ENCODE data around the gene MED15. TPM values are rescaled to one million over a fixed set of nuclear protein-coding genes. Genes with fewer than 3 reads are reported as not detected.

The MED15 gene
- total RNA-seq, 2 experiments from 2014 or later, result 227 to 233 TPM

- H3K27ac Mint-ChIP-seq, result no peak overlapping the region
- no peaks in the 10 kb centered on the region for H3K36me3 Mint-ChIP-seq
- POLR2A ChIA-PET, result interaction anchor here (0.7 kb wide), 2 partner anchors 61 to 95 kb away, joined by 3 to 4 read pairs; partner anchors contain the start of gene MED15
- DNase-seq, result no peak
- H3K4me1 Mint-ChIP-seq, result peaks cover 6% of the 10 kb centered on the region
- H3K9me3 Mint-ChIP-seq, result no peaks in the 10 kb centered on the region
- no peak for ATAC-seq (ENCODE audit: low read depth)
- H3K27me3 Mint-ChIP-seq, result peaks cover 6% of the 10 kb centered on the region
- H3K4me3 Mint-ChIP-seq, result no peak overlapping the region
Observed at GRCh38 chr22:20602609-20603164, 95.3 kb downstream of the MED15 start.

DNA sequence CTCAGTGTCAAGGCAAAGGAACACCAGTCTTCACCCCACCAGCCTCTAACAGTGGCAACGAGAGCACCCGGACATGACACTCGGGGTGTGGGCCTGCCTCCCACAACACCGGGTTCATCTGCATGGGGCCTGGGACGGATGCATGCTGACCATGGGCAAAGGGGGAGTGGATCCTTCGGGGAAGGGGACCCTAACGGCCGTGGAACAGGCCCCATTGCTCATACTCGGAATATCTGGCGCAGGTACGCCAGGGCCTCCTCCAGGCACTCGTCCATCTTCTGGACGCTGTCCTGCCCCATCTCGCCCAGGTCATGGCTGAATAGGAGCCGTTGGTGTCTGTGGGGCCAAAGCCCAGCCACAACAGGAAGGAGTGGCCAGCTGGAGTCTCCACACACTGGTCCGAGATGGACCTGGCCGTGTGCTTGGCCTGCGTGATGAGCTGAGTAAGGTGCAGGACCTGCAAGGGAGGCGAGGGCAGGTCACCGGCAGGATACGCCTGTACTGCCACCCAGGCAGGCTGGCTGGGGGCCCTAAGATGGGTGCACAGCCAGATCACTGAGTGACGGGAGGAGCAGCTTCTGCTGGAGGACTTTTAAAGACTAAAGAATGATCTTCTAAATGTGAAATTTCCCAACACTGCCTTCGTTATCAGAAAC lies 96.8 kb downstream of the MED15 start:
- POLR2A ChIA-PET, result interaction anchor here (1.6 kb wide), 1 partner anchor 36 kb away, joined by 5 read pairs; no protein-coding TSS in a partner anchor
- Mint-ChIP-seq H3K27me3 (peaks cover 6% of the 10 kb centered on the region), H3K9me3 (no peaks in the 10 kb centered on the region), H3K27ac (no peak overlapping the region), H3K4me3 (no peak overlapping the region), H3K4me1 (peaks cover 6% of the 10 kb centered on the region), H3K36me3 (no peaks in the 10 kb centered on the region)
- DNase-seq, result no peak
- no peak for ATAC-seq (ENCODE audit: low read depth)

- Mint-ChIP-seq H3K4me3 (no peak overlapping the region), H3K27ac (no peak overlapping the region), H3K4me1 (peaks cover 6% of the 10 kb centered on the region), H3K36me3 (no peaks in the 10 kb centered on the region), H3K9me3 (no peaks in the 10 kb centered on the region), H3K27me3 (peaks cover 4% of the 10 kb centered on the region)
- DNase-seq (no peak), ATAC-seq (ENCODE audit: low read depth) (no peak)
- POLR2A ChIA-PET, result interaction anchor here (1.6 kb wide), 1 partner anchor 36 kb away, joined by 5 read pairs; no protein-coding TSS in a partner anchor
Observed at GRCh38 chr22:20604776-20605221, 97.4 kb downstream of the MED15 start.

DNA sequence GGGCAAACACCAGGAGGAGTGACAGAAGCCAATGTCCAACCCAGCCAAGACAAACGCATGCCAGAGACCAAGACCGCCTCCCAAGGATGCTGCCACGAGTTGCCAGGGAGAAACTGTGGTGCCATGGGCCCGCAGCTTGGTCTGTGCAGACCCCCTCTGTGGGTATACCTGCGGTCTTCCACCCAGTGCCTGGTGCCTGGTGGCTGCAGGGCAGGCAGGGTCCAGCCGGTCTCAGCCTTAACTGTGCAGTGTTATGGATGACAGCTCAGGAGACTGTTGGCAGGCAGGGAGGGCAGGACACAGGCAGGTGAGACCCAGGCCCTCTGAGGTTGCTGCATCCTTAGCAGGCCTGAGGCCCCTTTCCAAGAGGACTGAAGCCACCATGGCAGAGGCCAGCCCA lies 97.9 kb downstream of the MED15 start:
- peaks cover 6% of the 10 kb centered on the region for H3K4me1 Mint-ChIP-seq
- H3K9me3 Mint-ChIP-seq, result no peaks in the 10 kb centered on the region
- H3K27ac Mint-ChIP-seq, result no peak overlapping the region
- DNase-seq (no peak), ATAC-seq (ENCODE audit: low read depth) (no peak)
- no peaks in the 10 kb centered on the region for H3K27me3 Mint-ChIP-seq
- POLR2A ChIA-PET, result interaction anchor here (1.6 kb wide), 1 partner anchor 37 kb away, joined by 5 read pairs; no protein-coding TSS in a partner anchor
- H3K36me3 Mint-ChIP-seq, result no peaks in the 10 kb centered on the region
- H3K4me3 Mint-ChIP-seq, result no peak overlapping the region

DNA sequence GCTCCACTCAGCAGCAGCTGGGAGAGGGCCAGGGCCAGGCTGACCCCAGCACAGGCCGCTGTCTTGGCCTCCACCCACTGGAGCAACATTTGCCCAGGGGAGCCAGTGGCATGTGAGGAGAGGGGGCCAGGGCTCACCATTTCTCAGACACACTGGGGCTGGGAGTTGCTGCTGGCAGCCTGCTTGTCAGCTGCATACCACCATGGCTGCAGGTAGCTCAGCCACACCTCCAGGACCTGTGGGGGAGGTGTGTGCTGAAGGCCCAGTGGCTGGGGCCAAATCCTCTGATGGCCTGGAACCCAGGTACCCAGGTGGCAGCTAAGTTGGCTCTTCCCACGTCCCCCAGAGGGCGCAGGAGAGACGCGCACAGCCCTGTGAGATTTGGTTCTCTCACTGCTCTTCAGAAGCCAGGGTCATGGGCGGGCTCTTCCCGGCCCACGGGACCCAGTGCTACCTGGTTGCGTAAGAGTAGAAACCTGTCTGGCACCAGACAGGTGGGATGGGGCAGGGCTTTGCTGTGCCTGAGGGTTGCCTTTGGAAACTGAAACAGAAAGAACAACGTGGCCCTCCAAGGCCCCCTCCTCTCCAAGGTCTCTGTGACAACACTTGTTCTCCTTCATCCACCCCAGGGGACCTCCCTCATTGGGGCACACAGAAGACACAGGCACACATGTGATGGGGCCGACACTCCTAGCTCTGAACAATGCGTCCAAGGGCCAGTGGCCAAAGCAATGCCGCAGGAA lies 98.8 kb downstream of the MED15 start:
- Mint-ChIP-seq H3K27me3 (no peaks in the 10 kb centered on the region), H3K9me3 (no peaks in the 10 kb centered on the region), H3K4me1 (peaks cover 6% of the 10 kb centered on the region), H3K36me3 (no peaks in the 10 kb centered on the region), H3K27ac (peak overlapping the region; percentile 58), H3K4me3 (no peak overlapping the region)
- ATAC-seq (ENCODE audit: low read depth), result peak; percentile 88
- DNase-seq, result peak; percentile 76
- POLR2A ChIA-PET, result interaction anchor here (0.6 kb wide), 1 partner anchor 82 kb away, joined by 3 read pairs; no protein-coding TSS in a partner anchor

DNA sequence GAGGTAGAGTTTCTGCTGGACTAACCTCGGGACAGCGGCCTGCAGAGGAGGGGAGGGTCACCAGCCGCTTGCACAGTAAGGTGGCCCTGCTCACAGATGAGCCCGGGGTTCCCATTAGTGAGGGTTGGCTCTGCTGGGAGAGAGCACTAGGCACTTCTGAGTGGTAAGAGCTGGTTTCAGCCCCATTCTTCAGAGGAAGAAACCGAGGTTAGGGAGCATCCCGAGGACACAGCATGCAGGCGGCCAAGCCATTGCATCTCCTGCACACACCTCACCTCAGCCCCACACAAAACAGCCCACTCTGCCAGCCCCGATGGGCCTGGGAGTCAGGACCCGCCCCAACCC lies 99.3 kb downstream of the MED15 start:
- no peak for DNase-seq
- no peak overlapping the region for H3K27ac Mint-ChIP-seq
- POLR2A ChIA-PET, result no interaction called here
- H3K27me3 Mint-ChIP-seq, result no peaks in the 10 kb centered on the region
- H3K36me3 Mint-ChIP-seq, result no peaks in the 10 kb centered on the region
- H3K9me3 Mint-ChIP-seq, result no peaks in the 10 kb centered on the region
- no peak overlapping the region for H3K4me3 Mint-ChIP-seq
- peaks cover 6% of the 10 kb centered on the region for H3K4me1 Mint-ChIP-seq
- ATAC-seq (ENCODE audit: low read depth), result no peak

GRCh38 chr22:20607157-20607907 lies 99.9 kb downstream of the MED15 start:
- ATAC-seq (ENCODE audit: low read depth) (no peak), DNase-seq (no peak)
- no peaks in the 10 kb centered on the region for H3K9me3 Mint-ChIP-seq
- H3K27me3 Mint-ChIP-seq, result no peaks in the 10 kb centered on the region
- H3K36me3 Mint-ChIP-seq, result no peaks in the 10 kb centered on the region
- POLR2A ChIA-PET, result interaction anchor here (0.8 kb wide), 1 partner anchor 172 kb away, joined by 3 read pairs; no protein-coding TSS in a partner anchor
- H3K4me1 Mint-ChIP-seq, result peaks cover 6% of the 10 kb centered on the region
- no peak overlapping the region for H3K27ac Mint-ChIP-seq
- no peak overlapping the region for H3K4me3 Mint-ChIP-seq

GRCh38 chr22:20610243-20610686 lies 102.9 kb downstream of the MED15 start:
- ATAC-seq (ENCODE audit: low read depth), result no peak
- no peak overlapping the region for H3K27ac Mint-ChIP-seq

GRCh38 chr22:20610757-20611156 lies 103.3 kb downstream of the MED15 start:
- DNase-seq (no peak), ATAC-seq (ENCODE audit: low read depth) (no peak)
- Mint-ChIP-seq H3K36me3 (no peaks in the 10 kb centered on the region), H3K4me3 (no peak overlapping the region), H3K27me3 (no peaks in the 10 kb centered on the region), H3K9me3 (no peaks in the 10 kb centered on the region), H3K27ac (no peak overlapping the region), H3K4me1 (peaks cover 5% of the 10 kb centered on the region)
- POLR2A ChIA-PET, result no interaction called here

More at GRCh38 chr22:20610243-20610686, 102.9 kb downstream of the MED15 start:
- POLR2A ChIA-PET, result no interaction called here
- peaks cover 6% of the 10 kb centered on the region for H3K4me1 Mint-ChIP-seq
- H3K9me3 Mint-ChIP-seq, result no peaks in the 10 kb centered on the region
- no peak for DNase-seq
- H3K27me3 Mint-ChIP-seq, result no peaks in the 10 kb centered on the region
- no peaks in the 10 kb centered on the region for H3K36me3 Mint-ChIP-seq
- H3K4me3 Mint-ChIP-seq, result no peak overlapping the region

- DNase-seq (no peak), ATAC-seq (ENCODE audit: low read depth) (no peak)
- Mint-ChIP-seq H3K4me3 (no peak overlapping the region), H3K27ac (no peak overlapping the region), H3K4me1 (peaks cover 3% of the 10 kb centered on the region), H3K9me3 (no peaks in the 10 kb centered on the region), H3K36me3 (no peaks in the 10 kb centered on the region), H3K27me3 (no peaks in the 10 kb centered on the region)
- POLR2A ChIA-PET, result no interaction called here
Observed at GRCh38 chr22:20611418-20611817, 104.0 kb downstream of the MED15 start.

DNA sequence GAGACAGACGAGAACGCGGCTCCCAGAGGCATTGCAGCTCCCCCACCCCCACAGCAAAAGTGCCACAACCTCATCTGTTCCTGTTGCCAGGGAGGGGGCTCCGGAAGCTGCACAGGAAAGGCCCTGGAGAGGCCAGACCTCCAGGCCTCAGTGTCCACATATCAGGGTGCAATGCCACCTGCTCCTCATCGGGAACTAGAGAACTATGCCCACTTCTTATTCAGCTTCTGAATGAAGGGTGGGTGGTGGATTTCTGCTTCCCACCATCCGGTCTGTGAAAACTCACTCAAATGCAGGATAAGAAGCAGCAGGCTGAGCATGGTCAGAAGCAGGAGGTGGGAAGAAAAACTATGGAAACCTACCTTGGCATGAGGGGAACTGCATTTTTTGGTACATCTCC lies 105.9 kb downstream of the MED15 start:
- POLR2A ChIA-PET, result no interaction called here
- H3K36me3 Mint-ChIP-seq, result no peaks in the 10 kb centered on the region
- no peak overlapping the region for H3K27ac Mint-ChIP-seq
- no peaks in the 10 kb centered on the region for H3K27me3 Mint-ChIP-seq
- no peak for DNase-seq
- no peaks in the 10 kb centered on the region for H3K9me3 Mint-ChIP-seq
- no peak overlapping the region for H3K4me3 Mint-ChIP-seq
- no peak for ATAC-seq (ENCODE audit: low read depth)
- H3K4me1 Mint-ChIP-seq, result no peaks in the 10 kb centered on the region

- POLR2A ChIA-PET, result no interaction called here
- H3K36me3 Mint-ChIP-seq, result no peaks in the 10 kb centered on the region
Observed at GRCh38 chr22:20615021-20615420, 107.6 kb downstream of the MED15 start.

More at GRCh38 chr22:20615021-20615420, 107.6 kb downstream of the MED15 start:
- Mint-ChIP-seq H3K4me3 (no peak overlapping the region), H3K4me1 (no peaks in the 10 kb centered on the region), H3K9me3 (no peaks in the 10 kb centered on the region), H3K27me3 (no peaks in the 10 kb centered on the region), H3K27ac (no peak overlapping the region)
- ATAC-seq (ENCODE audit: low read depth), result no peak
- DNase-seq, result no peak

Measured in activated naive CD8-positive, alpha-beta T cell treated with anti-CD3 and anti-CD28 coated beads, Interleukin-2, amount 10 ng/mL, durations not matched to agents 7 days and 5 days (primary cell).